Neural crest cell (in vitro differentiated cells): Measurements from ENCODE around the gene PLCL1. TPM values are rescaled to one million over a fixed set of nuclear protein-coding genes. Genes with fewer than 3 reads are reported as not detected.

ENCODE experiments used
- DNase-seq: peaks from one replicate; pipeline ENCODE4 v3.0.0; 2021; ENCODE audit warnings: low read depth, mixed read lengths, low spot score
- H3K27ac Mint-ChIP-seq: one replicate; pipeline ENCODE4 v1.8.0; 2021; ENCODE audit warnings: mild to moderate bottlenecking, mixed read lengths; ENCODE audit not compliant: unreplicated experiment
- H3K27me3 Mint-ChIP-seq: 2 replicates; pipeline ENCODE4 v1.8.0; 2021; ENCODE audit warnings: low read depth, mild to moderate bottlenecking, mixed read lengths
- H3K36me3 Mint-ChIP-seq: 2 replicates; pipeline ENCODE4 v1.8.0; 2021; ENCODE audit warnings: low read depth, mild to moderate bottlenecking, mixed read lengths
- H3K4me1 Mint-ChIP-seq: 2 replicates; pipeline ENCODE4 v1.8.0; 2021; ENCODE audit warnings: mixed read lengths
- H3K4me3 Mint-ChIP-seq: one replicate; pipeline ENCODE4 v1.8.0; 2021; ENCODE audit warnings: mild to moderate bottlenecking, mixed read lengths
- H3K9me3 Mint-ChIP-seq: 2 replicates; pipeline ENCODE4 v1.8.0; 2021; ENCODE audit warnings: mixed read lengths
- CTCF ChIP-seq: fragments of 200-600 bp; sonication (generic); conservative IDR thresholded peaks from 2 replicates; pipeline ENCODE4 v1.5.0; 2021; ENCODE audit warnings: antibody characterized with exemption, mild to moderate bottlenecking
- total RNA-seq: library from RNA; stranded (reverse); gene quantifications from 2 replicates; pipeline ENCODE4 v1.2.1, GENCODE V29; 2021

Gene PLCL1
- total RNA-seq, 1 donor from 2014 or later = 0.72 TPM

GRCh38 chr2:197878792-197879191, 74.4 kb downstream of the PLCL1 start:
- no peaks in the 10 kb centered on the region for H3K9me3 Mint-ChIP-seq
- TF ChIP-seq CTCF = no peak
- H3K4me3 Mint-ChIP-seq = no peak overlapping the region
- no peaks in the 10 kb centered on the region for H3K4me1 Mint-ChIP-seq
- DNase-seq = no peak
- H3K27me3 Mint-ChIP-seq = no peaks in the 10 kb centered on the region
- no peak overlapping the region for H3K27ac Mint-ChIP-seq
- no peaks in the 10 kb centered on the region for H3K36me3 Mint-ChIP-seq

- Mint-ChIP-seq H3K4me1 (no peaks in the 10 kb centered on the region), H3K27me3 (no peaks in the 10 kb centered on the region), H3K4me3 (no peak overlapping the region), H3K9me3 (no peaks in the 10 kb centered on the region), H3K36me3 (no peaks in the 10 kb centered on the region), H3K27ac (no peak overlapping the region)
- TF ChIP-seq CTCF = no peak
- no peak for DNase-seq
These were observed 75.5 kb downstream of the PLCL1 start for GRCh38 chr2:197879812-197880408.

DNA sequence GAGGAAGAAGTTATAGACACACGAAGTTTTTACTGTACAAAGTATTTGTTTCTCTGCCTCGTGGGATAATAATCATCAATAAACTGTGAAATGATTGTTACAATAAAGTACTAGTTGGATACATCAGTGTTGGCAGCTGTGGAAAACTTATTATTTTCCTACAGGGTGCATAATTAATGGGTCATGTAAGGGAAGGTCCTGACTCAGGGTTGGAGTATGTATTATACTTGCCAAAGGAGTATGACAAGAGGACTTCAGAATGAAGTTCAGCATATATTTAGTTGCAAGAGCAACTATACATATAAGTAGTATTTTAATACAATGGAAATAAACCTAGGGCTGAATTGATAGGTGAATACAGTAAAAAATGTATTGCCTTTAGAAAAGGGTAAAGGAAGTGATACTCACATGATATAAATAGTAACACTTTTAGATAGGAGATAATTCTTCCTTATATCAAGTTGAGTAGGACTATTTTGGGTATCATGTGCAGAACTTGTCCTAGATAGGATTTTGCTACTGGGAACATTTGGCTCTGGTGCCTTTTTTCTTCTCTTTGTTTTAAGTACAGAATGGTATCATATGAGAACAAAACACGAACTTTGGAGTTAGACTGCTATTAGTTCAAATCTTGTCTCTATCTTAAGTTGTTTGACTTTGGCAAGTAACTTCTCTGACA, 79.1 kb downstream of the PLCL1 start:
- Mint-ChIP-seq H3K4me1 (peaks cover 4% of the 10 kb centered on the region), H3K9me3 (peaks cover 3% of the 10 kb centered on the region), H3K27me3 (no peaks in the 10 kb centered on the region), H3K36me3 (no peaks in the 10 kb centered on the region), H3K27ac (no peak overlapping the region), H3K4me3 (no peak overlapping the region)
- no peak for TF ChIP-seq CTCF
- DNase-seq = no peak

DNA sequence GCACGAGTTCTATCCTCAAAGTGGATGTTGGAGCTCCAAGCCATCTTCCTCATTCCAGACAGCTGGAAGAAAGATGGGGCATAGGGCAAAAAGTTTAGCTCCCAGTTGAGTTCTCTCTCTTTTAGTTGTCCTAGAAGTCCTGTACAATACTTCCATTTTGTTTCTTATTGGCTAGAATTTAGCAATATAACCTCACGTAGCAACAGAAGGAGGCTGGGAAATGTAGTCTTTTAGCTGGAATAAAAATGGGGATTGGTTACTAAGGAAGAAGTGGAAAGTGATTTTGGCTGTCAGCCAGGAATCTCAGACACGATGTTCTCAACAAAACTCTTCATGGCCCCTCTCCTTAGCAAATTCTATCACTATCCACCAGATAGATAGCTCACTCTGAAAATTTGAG, 79.9 kb downstream of the PLCL1 start:
- Mint-ChIP-seq H3K27me3 (no peaks in the 10 kb centered on the region), H3K4me3 (no peak overlapping the region), H3K4me1 (peaks cover 9% of the 10 kb centered on the region), H3K27ac (no peak overlapping the region), H3K36me3 (no peaks in the 10 kb centered on the region), H3K9me3 (peaks cover 3% of the 10 kb centered on the region)
- no peak for TF ChIP-seq CTCF
- DNase-seq = no peak

GRCh38 chr2:197885126-197885525, 80.7 kb downstream of the PLCL1 start:
- Mint-ChIP-seq H3K27me3 (no peaks in the 10 kb centered on the region), H3K9me3 (peaks cover 3% of the 10 kb centered on the region), H3K4me3 (no peak overlapping the region), H3K4me1 (peaks cover 12% of the 10 kb centered on the region), H3K36me3 (no peaks in the 10 kb centered on the region), H3K27ac (no peak overlapping the region)
- TF ChIP-seq CTCF = no peak
- no peak for DNase-seq
